NCI-H2029 treated with DMSO at 0.1 percent for 48 hours (cell line): ENCODE data around the gene KIF6.
"Not testable (repeated sequence)": the region's sequence is repeated elsewhere in the genome, so short reads cannot be mapped to it uniquely, and the experiment has no call there.

ENCODE experiments used
- DNase-seq: peaks from one replicate; lab custom pipeline; 2025; lab: John Stamatoyannopoulos, UW

The KIF6 gene

GRCh38 chr6:39499053-39499452 is 226.2 kb downstream of the KIF6 start:
- DNase-seq = no peak

GRCh38 chr6:39498096-39498495 is 227.1 kb downstream of the KIF6 start:
- no peak for DNase-seq

GRCh38 chr6:39496915-39497314 is 228.3 kb downstream of the KIF6 start:
- no peak for DNase-seq

GRCh38 chr6:39496456-39496855 is 228.8 kb downstream of the KIF6 start:
- no peak for DNase-seq

GRCh38 chr6:39495640-39496039 is 229.6 kb downstream of the KIF6 start:
- no peak for DNase-seq

GRCh38 chr6:39494998-39495397 is 230.2 kb downstream of the KIF6 start:
- no peak for DNase-seq

GRCh38 chr6:39493777-39494176 is 231.4 kb downstream of the KIF6 start:
- no peak for DNase-seq

GRCh38 chr6:39493174-39493573 is 232.0 kb downstream of the KIF6 start:
- no peak for DNase-seq

GRCh38 chr6:39490108-39490507 is 235.1 kb downstream of the KIF6 start:
- no peak for DNase-seq

- DNase-seq = no peak
These were observed 236.8 kb downstream of the KIF6 start for GRCh38 chr6:39488255-39488879.

- no peak for DNase-seq
These were observed 240.9 kb downstream of the KIF6 start for GRCh38 chr6:39484276-39484675.

- DNase-seq = not testable (repeated sequence)
These were observed 245.4 kb downstream of the KIF6 start for GRCh38 chr6:39479819-39480218.

GRCh38 chr6:39476670-39477069 is 248.5 kb downstream of the KIF6 start:
- DNase-seq = no peak

GRCh38 chr6:39476151-39476550 is 249.1 kb downstream of the KIF6 start:
- DNase-seq = no peak

GRCh38 chr6:39471954-39472659 is 253.1 kb downstream of the KIF6 start:
- no peak for DNase-seq

- DNase-seq = no peak
These were observed 254.7 kb downstream of the KIF6 start for GRCh38 chr6:39470506-39470905.

- no peak for DNase-seq
These were observed 256.8 kb downstream of the KIF6 start for GRCh38 chr6:39468385-39468784.

GRCh38 chr6:39466631-39467030 is 258.6 kb downstream of the KIF6 start:
- peak; percentile 26 for DNase-seq

- DNase-seq = no peak
These were observed 259.7 kb downstream of the KIF6 start for GRCh38 chr6:39465539-39465938.

GRCh38 chr6:39464067-39464466 is 261.1 kb downstream of the KIF6 start:
- no peak for DNase-seq

GRCh38 chr6:39453956-39454524 is 271.2 kb downstream of the KIF6 start:
- no peak for DNase-seq

- no peak for DNase-seq
These were observed 272.0 kb downstream of the KIF6 start for GRCh38 chr6:39453241-39453640.

- no peak for DNase-seq
These were observed 272.7 kb downstream of the KIF6 start for GRCh38 chr6:39452306-39453145.
